Measurements from ENCODE around the gene ZDHHC4.
A peak's percentile ranks its signal among the peaks of the same experiment; 100 is the strongest.

ZDHHC4 gene

DNA sequence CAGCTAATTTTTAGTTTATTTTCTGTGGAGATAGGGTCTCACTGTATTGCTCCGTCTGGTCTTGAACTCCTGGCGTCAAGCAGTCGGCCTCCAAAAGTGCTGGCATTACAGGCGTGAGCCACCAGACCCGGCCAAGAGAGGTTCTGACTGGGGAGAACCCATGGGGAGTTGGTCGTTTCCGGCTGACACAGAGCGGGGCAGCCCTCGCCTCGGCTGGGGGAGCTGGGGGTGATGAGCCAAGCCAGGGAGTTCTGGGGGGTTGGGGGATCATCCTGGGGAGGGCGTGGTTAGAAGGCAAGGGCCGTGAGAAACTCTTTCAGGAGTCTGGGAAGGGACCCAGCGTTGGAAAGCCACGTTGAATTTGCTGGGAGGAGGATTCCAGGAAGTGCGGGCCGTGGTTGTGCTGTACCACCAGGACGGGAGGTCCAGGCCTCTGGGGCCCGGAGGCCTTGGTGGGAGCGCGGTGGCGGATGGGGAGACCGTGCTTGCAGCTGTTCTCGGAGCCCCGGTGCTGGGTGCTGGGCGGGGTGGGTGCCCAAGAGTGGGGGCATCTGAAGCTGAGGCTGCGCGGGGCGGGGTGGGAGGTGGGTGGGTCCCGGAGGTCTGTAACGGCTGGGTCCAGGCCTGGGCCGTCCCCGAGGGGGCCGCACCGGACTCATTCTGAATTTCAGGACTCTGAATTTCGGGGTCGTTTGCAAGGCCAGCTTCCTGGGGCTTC is 29.8 kb downstream of the ZDHHC4 start:
- no peak for DNase-seq (ENCODE audit: low spot score)
- no peak for FAIRE-seq

DNA sequence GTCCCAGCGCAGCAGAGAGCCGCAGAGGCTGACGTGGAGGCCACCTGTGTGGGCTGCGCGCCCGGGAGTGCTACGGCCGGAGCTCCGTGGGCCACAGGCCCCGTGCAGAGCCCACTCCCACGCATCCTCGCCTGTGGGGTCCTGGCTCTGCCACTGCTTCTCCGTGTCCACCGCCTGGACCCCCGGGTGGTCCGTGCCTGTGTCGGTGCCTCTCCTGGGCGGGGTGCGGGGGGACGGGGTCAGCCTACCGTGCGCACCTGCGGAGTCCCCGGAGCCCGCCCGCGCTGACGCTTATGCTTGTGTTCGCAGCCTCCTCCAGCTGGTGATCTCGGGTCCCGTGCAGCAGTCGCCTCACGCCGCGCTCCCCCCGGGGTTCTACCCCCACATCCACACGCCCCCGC is 30.4 kb downstream of the ZDHHC4 start:
- no peak for FAIRE-seq

DNA sequence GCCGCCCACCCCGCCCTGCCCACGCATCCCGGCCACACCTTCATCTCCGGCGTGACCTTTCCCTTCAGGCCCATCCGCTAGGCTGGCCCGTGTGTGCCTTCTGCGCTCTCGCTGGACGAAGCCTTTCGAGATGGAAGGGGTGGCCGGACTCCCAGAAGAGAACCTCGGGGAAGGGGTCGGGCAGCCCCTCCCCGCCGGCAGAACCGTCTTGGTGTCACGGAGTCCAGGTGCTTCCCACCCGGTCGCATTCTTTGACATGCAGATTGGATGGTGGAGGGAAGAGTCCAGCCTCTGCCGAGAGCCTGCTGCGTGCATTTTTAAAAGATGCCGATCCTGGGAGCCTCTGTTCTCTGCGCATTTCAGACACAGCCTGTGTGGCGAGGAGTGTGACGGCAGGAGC is 30.8 kb downstream of the ZDHHC4 start:
- DNase-seq (ENCODE audit: low spot score) (no peak), FAIRE-seq (peak; percentile 90)

More for the DNA sequence above, 30.4 kb downstream of the ZDHHC4 start:
- no peak for DNase-seq (ENCODE audit: low spot score)

DNA sequence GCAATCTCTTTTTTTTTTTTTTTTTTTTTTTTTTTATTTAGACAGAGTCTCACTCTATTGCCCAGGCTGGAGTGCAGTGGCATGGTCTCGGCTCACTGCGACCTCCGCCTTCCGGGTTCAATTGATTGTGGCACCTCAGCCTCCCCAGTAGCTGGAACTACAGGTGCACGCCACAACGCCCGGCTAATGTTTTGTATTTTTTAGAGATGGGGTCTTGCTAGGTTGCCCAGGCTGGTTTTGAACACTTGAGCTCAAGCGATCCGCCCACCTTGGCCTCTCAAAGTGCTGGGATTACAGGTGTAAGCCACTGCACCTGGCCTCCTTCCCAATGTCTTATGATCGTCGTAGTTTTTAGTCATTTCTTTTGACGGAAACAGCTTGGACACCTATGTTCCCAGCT is 31.5 kb downstream of the ZDHHC4 start:
- FAIRE-seq (no peak), DNase-seq (ENCODE audit: low spot score) (no peak)

DNA sequence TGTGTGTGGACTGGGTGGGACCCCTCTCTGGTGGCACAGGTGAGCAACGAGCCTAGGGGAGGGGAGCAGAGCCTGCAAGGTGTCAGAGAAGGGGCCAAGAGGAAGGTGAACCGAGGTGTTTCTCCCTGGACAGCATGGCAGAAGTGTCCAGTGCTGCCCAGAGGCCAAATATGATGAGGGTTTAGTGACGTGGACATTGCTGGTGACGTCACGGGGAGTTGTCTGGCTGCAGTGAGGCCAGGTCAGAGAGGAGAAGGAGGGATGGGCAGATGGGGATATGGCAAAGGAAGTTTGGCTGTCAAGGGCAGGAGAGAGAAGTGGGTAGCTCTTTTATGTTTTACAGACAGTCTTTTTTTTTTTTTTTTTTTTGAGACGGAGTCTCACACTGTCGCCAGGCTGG is 35.6 kb downstream of the ZDHHC4 start:
- FAIRE-seq (peak; percentile 84), DNase-seq (ENCODE audit: low spot score) (no peak)

DNA sequence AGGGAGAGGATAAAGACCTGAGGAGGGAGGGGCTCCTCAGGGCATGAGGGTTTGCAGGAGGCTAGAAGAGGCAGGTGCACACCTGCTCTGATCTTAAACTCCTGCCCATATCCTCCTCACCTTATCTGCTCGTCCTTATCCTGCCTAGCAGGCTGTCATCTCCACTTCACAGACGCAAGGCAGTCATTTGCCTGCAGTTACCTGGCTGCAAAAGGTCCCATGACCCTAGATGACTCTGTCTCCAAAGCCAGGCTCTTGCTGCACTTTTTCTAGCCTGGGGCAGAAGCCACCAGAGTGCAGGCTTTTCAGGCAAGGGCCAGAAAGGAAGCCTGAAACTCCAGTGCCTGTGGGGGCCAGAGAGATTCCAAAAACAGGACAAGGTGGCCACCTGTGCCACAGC is 36.5 kb downstream of the ZDHHC4 start:
- FAIRE-seq = peak; percentile 95
- DNase-seq (ENCODE audit: low spot score) = no peak

DNA sequence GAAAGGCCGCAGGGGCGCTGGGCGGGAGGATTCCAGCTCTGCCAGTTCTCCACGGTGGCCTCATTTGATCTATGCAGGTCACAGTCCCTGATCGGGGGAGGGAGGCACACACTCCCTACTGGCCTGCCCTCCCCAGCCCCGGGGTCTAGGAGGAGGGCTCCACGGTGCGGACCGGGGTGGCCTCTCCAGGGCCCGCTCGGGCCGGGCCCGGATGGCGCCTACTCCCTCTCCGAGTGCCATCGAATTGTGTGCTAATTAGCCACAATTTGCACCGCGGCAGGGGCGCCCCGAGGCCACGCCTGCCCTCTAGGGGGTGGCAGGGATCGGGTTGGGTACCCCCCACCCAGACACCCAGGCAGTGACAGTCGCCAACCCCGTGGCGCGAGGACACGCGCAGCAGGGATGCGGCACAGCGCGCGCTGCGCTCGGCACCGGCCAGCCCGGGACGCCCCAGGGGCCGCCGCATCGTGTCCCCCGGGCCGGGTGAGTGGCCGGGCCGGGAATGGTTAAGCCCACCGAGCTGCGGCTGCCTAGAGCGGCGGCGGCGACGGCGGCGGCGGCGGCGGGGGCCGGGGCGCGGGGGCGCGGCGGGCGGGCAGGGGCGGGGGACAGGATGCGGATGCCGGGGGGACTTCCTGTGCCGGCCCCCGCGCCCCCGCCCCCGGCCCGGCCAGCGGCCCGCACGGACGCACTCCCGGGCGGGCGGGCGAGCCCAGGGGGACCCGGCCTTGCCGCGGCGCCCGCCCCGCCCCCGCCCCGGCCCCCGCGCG is 37.9 kb downstream of the ZDHHC4 start, which contains the start of gene ZNF853:
Gene ZNF853 (plus strand): TSS at position 658 of the 770 bp plus-strand sequence. CDS start 565 bp downstream, outside the sequence.
- peak; percentile 98 for FAIRE-seq
- DNase-seq (ENCODE audit: low spot score) = peak; percentile 75

DNA sequence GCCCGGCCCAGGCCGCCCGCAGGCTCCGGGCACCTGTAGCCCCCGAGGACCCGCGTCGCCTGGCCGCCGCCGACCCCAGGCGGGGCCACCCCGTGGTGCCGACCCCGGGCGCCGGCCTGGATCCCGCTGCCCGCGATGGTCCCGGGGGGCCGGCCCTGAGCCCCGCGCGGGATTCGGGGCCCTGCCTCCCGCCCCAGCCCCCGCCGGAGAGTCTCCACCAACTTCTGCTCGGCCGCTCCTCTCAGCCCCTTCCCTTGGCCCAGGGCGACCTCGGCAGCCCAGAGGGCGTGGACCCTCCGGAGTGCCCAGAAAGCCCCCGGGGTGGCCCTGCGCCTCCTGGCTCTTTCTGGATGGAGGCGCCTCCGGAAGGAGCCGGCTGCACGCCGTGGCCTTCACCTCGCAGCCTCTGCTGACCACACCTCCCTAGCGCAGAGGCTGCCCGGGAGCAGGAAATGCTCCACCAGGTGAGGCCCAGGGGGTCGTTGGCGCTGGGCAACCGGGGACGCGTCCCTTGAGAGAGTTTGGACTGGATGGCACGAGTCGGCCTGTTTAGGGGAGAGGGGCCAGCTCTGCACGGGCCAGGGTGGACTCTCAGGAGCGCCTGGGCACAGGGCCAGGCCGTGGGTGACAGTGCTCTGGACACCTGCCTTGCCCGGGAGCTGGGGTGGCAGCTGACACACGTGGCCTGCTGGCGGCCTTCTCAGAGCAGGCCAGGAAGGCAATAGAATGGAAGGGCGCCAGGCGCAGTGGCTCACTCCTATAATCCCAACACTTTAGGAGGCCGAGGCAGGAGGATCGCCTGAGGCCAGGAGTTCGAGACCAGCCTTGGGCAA is 38.7 kb downstream of the ZDHHC4 start:
- FAIRE-seq (peak; percentile 99), DNase-seq (ENCODE audit: low spot score) (peak; percentile 80)

DNA sequence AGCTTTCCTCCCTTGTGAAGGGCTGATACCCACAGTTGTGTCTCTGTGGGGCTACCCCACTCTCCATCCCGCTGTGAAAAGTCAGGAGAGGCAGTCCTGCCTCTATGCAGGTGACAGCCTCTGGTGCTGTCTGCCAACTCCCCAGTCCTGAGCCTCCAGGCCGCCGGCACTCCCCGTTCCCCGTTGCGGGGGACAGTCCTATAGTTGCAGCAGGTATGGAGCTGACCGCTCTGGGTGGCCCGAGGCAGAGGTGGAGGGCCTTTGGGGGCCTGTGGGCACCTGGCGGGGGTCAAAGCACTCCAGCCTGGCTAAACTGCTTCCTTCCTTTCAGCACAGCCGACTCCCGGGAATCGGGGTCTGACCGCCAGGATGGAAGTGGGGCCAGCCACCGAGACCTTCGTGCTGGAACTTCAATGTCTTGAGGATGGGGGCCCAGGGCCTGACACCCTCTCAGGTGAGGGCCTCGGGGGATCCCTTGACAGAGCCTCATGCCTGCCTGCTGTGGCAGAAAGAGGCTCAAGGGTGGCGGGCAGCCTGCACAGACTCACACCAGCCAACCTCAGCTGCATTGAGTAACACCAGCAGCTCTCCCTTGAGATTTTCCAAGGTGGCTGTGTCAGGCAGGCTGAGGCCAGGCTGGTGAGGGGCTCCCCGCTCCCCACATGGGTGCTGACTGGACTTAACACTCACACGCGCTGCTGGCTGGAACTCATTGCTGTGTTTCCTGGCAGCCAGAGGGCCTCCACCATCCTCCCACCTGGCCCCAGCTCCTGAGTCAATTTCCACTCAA is 39.8 kb downstream of the ZDHHC4 start:
- FAIRE-seq (peak; percentile 82), DNase-seq (ENCODE audit: low spot score) (no peak)

DNA sequence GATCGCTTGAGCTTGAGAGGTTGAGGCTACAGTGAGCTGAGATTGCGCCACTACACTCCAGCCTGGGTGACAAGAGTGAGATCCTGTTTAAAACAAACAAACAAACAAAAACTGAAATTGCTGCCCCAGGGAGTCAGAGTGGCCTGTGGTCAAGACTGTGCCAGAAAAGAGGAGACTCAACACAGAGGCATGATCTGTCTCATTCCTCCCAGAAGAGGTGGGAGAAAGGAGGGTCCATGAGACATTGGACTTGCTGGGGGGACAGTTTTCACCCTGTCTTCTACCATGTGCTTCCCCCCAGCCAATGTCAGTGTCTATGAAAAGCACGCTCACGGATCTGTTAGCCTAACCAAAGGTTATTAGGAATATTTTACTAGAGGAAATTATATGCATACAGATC is 41.4 kb downstream of the ZDHHC4 start:
- FAIRE-seq (peak; percentile 59), DNase-seq (ENCODE audit: low spot score) (no peak)

DNA sequence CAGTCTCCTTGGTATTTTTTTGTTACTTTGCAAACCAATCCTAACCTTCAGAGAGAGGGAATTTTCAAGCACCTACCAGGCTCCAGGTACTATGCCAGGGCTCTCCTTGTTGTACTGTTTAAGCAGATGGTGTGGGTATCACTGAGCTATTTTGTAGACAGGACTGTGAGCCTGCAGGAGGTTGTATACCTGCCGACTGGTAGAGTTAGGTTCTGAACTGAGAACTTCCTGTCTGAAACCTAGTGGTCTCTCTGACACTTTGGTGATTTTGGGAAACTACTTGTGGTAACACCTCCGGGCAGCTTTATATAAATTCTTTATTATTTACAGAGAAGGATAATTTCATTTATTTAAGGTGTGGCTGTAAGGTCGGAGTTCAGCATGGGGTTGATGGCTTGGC is 42.7 kb downstream of the ZDHHC4 start:
- DNase-seq (ENCODE audit: low spot score) (no peak), FAIRE-seq (no peak)

DNA sequence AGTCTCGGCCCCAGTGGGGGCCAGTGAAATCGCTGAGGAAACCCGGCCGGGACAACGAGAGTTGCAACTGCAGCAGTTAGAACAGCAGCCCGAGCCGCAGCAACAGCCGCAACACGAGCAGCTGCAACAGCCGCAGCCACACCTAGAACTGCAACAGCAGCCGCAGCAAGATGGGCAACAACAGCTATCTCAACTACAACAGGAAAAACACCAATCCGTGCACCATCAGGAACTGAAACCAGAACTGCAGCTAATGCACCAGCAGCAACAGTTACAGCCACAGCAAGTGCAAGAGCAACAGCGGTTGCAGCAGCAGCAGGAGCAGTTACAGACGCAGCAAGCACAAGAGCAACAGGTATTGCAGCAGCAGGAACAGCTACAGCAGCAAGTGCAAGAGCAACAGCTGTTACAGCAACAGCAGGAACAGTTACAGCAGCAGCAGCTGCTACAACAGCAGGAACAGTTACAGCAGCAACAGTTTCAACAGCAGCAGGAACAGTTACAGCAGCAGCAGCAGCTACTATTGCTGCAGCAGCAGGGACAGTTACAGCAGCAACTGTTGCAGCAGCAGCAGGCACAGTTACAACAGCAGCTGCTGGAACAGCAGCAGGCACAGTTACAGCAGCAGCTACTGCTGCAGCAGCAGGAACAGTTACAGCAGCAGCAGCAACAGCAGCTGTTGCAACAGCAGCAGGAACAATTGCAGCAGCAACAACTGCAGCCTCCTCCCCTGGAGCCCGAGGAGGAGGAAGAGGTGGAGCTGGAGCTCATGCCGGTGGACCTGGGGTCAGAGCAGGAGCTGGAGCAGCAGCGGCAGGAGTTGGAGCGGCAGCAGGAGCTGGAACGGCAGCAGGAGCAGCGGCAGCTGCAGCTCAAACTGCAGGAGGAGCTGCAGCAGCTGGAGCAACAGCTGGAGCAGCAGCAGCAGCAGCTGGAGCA is 44.2 kb downstream of the ZDHHC4 start:
- no peak for DNase-seq (ENCODE audit: low spot score)
- FAIRE-seq = peak; percentile 97

DNA sequence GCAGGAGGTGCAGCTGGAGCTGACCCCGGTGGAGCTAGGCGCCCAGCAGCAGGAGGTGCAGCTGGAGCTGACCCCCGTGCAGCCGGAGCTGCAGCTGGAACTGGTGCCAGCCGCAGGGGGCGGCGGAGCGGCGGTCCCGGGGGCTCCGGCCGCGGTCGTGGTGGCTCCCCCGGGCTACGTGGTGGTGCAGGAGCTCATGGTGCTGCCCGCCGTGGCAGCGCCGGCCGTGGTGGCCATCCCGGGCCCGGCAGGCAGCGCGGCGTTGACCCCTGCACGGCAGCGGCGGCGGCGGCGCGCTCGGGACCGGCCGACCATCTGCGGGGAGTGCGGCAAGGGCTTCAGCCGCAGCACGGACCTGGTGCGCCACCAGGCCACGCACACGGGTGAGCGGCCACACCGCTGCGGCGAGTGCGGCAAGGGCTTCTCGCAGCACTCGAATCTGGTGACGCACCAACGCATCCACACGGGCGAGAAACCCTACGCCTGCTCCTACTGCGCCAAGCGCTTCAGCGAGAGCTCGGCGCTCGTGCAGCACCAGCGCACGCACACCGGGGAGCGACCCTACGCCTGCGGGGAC is 45.0 kb downstream of the ZDHHC4 start:
- no peak for DNase-seq (ENCODE audit: low spot score)
- FAIRE-seq = no peak

DNA sequence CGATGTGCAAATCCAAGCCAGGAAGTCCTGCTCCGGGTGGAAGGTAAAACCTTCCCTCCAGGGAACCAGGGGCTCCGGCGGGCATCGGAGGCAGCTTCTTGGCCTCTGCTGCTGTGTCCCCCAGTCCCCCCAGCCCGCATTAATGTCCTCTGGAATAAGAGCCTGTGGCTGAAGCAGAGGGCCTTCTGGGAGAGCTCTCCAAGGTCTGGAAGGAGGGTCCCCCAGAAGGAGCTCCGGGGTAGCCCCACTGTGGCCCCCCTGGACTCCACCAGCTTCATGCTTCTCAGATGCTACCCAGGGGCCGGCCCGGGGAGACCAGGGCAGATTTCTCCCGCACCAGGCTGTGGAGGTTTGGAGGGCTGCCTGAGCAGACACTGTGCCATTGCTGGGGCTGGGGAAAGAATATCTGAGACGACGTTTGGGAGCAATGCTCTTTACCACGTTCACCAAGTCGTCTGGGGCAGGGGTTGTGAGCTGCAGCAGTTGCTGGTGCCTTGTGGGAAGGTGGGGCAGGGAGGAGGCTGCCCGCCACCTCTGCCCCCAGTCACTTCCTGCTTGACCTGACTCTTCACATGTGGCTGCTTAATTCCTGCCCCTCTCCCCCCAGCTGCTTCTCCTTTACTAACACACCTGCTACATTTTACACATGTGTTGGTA is 46.5 kb downstream of the ZDHHC4 start:
- peak; percentile 65 for FAIRE-seq
- no peak for DNase-seq (ENCODE audit: low spot score)

DNA sequence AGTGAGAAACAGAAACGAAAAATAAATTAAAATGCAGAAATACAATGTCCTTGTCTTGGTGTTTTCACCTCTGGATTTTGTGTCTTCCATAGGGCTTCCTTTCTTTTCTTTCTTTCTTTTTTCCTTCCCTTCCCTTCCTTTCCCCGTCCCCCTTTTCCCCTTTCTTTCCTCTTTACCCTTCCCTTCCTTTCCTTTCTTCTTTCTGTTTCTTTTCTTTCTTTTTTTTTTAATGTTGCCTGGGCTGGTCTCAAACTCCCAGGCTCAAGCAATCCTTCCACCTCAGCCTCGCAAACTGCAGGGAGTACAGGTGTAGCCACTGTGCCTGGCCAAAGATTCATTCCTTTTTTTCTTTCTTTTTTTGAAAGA is 47.0 kb downstream of the ZDHHC4 start:
- DNase-seq (ENCODE audit: low spot score) = no peak

DNA sequence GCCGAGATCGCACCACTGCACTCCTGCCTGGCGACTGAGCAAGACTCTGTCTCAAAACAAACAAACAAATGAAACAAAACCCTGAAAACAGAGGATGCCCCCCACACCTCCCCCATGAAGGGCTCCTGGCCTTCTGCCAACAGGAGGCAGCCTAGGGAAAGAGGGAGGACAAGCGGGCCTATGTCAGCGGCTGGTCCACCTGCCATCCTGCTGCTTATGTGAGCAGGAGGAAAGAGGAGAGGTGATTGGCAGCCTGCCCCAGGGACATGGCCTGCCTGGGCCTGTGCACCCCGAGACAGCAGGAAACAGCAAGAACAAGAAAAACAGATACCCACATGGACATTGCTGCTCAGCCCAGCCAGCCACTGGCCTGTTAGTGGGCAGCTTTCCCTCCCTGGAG is 50.8 kb downstream of the ZDHHC4 start:
- DNase-seq (ENCODE audit: low spot score) (no peak), FAIRE-seq (peak; percentile 42)

More for the DNA sequence above, 47.0 kb downstream of the ZDHHC4 start:
- FAIRE-seq = peak; percentile 52

DNA sequence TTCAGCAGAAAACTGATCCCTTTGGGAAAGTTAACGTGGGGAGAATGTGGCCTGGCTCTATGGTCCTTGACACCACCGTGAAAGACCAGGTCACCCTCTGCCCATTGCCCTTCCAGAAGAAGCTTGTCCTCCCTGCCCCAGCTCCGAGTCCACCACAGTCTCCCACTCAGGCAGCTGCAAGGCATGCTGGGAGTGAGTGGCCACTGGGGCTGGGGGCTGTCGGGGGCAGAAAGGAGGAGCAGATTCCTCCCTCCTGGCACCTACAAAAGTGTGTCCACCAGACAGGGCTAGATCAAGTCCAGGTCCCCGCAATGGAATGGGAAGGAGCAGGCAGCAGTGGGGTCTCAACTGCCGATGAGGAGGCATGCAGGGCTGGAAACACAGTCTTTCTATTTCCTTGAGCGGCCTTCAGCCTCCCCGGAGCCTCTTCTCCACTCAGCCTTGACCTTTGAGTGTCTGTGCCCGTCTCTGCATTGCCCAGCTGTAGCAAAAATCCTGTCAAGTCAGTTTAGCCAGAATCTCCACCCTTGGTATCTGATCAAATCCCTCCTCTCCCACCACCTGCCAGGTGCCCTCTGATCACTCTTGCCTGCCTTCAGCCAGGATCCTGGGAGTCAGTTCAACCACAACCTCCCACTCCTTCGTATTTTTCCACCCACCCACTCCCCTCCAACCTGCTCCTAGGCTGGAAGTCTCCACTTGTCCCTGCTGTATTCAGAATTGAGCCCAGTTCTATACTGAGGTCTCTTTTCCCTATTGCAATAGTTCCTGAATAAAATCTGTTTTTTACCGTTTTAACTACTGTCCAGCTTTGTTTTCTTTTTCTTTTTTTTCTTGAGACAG is 53.0 kb downstream of the ZDHHC4 start:
- DNase-seq (ENCODE audit: low spot score) (no peak), FAIRE-seq (peak; percentile 98)

DNA sequence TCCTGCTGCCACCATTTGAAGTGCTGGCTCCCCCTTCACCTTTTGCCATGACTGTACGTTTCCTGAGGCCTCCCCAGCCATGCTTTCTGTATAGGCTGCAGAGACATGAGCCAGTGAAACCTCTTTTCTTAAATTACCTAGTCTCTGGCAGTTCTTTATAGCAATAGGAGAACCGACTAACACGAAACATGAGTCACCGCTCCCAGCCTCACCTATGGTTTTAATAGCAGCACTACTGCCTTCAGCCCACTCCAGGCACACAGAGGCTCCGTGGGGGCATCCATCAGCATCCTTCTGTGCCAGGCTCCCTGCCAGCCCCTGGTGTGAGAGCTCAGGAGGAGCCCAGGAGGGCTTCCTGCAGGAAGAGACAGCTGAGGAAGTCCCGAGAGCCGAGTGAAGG is 54.4 kb downstream of the ZDHHC4 start:
- DNase-seq (ENCODE audit: low spot score) = no peak
- peak; percentile 46 for FAIRE-seq
